Measurements from ENCODE around the gene ENPP6.
A peak's percentile ranks its signal among the peaks of the same experiment; 100 is the strongest.
"Not testable (repeated sequence)": the region's sequence is repeated elsewhere in the genome, so short reads cannot be mapped to it uniquely, and the experiment has no call there.

Gene ENPP6

GRCh38 chr4:184146951-184147350 is 70.7 kb downstream of the ENPP6 start:
- no peak for DNase-seq

- no peak for DNase-seq
Observed at GRCh38 chr4:184145596-184145995, 72.1 kb downstream of the ENPP6 start.

GRCh38 chr4:184143770-184144564 is 73.7 kb downstream of the ENPP6 start:
- DNase-seq, result no peak

DNA sequence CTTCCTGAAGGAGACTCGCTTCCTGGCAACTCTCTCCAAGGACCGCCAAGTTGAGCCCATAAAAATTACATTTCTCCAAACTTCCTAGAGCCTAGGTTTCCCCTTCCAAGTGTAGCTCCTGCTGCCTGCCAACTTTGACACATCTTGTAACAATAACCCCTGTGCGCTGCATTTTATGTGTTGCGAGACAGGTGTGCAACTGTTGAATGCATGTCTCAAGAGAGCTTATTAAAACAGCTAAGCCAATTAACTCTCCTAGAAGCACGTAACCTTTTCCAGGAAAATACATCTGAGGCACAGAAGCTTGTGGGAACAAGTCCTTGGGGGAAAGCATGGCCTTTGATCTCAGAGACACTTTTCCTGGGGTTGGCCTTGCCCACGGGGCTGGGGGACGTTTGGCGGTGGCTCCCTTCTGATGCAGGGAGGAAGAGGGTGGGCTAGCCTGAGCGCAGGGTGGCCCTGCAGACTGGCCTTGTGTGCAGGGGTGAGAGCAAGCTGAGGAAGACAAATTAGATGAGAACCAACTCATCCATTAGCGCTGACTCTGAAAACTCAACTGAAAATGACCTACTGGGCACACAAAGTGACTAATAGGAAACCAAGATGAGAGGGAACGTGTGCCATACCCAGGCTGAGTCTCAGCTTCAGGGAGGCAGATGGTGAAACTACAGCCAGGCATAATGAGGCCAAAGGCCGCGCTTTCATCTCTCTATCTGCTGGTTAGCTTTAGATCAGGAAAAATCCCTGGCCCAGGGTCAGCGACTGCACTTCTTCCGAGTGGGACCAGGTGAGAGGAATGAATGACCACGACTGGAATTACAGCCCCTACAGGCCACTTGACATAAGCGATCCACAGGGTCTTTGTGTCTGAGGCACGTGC is 75.3 kb downstream of the ENPP6 start:
- DNase-seq, result peak; percentile 53

DNA sequence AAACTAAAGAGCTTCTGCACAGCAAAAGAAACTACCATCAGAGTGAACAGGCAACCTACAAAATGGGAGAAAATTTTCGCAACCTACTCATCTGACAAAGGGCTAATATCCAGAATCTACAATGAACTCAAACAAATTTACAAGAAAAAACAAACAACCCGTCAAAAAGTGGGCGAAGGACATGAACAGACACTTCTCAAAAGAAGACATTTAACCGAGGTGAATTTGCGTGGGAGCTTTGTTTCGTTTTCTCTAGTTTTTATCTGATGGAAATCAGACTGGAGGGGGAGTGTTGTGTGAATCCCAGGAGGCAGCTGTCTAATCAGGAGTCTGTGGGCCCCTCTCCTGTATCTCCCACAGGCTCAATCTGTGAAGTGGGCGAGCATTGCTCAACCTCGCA is 76.8 kb downstream of the ENPP6 start:
- DNase-seq, result not testable (repeated sequence)

DNA sequence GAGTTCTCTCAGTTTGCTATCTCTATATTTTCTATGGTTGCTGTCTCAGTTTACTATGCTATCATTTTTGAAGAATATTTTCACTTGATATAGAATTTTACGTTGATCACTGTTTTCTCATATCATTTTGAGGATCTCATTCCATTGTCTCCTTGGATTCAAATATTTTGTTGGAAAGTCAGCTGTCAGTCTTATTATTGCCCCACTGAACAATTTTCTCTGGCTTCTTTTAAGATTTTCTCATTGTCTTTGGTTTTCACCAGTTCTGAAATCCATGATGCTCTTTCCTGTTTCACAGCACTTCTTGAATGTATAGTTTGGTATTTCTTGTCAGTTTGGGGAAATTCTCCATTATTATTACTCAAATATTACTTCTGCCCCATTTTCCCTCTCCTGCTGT is 81.1 kb downstream of the ENPP6 start:
- no peak for DNase-seq

DNA sequence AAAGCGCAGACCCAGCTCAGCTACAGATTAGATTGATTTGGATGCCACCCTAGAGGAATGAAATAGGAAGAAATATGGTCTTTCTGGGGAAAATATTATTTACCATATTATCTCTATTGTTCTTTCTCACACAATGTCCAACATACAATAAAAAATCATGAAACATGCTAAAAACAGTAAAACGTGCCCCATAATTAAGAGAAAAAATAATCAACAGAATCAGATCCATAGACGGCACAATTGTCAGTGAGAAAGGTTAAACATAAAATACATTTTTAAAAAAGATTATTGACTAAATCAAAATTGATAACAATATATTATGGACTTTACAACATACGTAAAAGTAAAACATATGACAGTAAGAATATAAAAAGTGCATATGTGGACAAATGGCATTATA is 90.9 kb downstream of the ENPP6 start:
- no peak for DNase-seq

- no peak for DNase-seq
Observed at GRCh38 chr4:184122631-184123408, 94.9 kb downstream of the ENPP6 start.

- DNase-seq, result no peak
Observed at GRCh38 chr4:184120549-184121127, 97.0 kb downstream of the ENPP6 start.

GRCh38 chr4:184117662-184118199 is 99.9 kb downstream of the ENPP6 start:
- no peak for DNase-seq

DNA sequence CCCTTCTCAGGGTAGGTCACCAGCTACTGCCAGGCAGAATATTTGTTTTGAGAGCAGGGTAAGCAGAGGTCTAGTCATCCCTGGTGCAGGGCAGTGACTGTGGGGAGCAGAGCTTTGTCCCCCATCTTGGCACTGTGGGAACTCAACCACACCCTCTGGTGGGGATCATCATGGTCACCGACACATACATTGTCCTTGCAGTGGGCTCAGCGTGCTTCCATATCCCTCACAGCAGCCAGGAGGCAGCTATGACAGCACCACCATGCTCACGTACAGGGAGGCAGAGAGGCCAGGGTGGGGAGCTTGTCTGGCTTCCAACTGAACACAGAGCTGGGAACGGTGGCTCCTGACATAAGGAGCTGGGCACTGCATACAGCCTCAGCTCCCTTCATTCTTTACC is 102.3 kb downstream of the ENPP6 start:
- no peak for DNase-seq

DNA sequence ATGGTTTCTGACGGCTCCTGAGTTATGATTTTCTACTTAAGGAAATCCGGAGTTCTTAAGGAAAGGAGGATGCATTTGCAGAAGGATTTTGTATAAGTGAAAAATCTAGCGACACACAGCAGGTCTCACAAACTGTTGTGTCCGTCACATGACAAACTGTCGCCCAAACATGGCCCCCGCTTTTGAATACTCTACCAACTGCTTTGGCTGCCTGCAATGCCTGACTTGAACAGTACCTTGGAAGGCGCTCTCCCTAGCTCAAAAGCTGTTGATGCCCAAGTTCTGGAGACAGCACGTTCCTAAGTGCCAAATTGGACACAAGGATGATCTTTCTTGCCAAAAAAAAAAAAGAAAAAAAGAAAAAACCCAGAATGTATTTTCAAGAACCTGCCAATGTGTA is 103.2 kb downstream of the ENPP6 start:
- no peak for DNase-seq

GRCh38 chr4:184112006-184112550 is 105.6 kb downstream of the ENPP6 start:
- no peak for DNase-seq

DNA sequence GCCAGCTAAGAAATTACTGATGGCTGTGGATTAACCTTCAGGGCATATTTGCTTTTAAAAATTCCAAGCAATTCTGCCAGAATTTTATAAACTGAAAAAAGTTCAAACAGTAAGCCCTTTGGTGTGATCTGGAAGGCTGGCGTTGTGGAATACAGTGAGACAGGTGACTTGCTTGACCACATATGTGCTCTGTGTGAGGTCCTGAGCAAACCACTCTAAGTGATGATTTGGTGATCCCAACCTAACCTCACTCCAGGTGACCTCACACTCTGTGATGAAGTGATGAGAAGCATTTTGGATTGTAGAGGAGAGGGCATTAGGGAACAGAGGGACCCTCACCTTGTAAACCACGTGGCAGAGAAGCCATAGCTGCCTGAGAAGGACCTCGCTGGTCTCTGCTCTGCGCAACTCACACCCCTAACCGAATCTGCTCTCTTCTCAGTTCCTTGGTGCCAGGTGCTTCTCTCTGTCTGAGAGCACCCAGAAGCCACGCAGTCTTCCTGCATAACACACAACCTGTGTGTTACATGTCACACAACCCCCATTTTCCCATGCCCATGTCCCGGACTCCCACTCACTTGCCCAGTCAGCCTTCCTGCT is 106.3 kb downstream of the ENPP6 start:
- no peak for DNase-seq

- DNase-seq, result no peak
Observed at GRCh38 chr4:184110452-184111224, 107.0 kb downstream of the ENPP6 start.

DNA sequence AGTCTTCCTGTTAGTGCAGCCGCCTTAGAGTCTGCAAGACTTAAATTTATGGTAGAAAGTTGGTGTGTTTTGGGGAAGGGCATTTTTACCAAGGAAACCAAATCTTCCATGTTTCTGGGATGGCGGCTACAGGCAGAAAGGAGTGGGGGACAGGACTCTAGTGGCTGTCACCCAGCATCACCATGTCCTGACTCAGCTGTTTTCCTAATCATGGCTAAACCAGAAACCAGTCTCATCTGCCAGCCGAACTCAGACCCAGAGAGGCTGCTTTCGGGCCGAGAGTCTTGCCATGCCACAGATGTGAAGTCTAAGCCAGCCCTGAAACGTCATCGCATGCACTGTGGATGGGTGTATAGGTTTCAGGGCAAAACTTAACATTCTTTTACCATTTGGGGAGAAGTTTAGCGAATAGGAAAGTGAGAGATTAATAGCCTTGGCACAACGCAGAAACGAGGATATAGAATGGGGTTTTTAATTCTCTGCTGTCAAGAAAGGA is 109.6 kb downstream of the ENPP6 start:
- no peak for DNase-seq

DNA sequence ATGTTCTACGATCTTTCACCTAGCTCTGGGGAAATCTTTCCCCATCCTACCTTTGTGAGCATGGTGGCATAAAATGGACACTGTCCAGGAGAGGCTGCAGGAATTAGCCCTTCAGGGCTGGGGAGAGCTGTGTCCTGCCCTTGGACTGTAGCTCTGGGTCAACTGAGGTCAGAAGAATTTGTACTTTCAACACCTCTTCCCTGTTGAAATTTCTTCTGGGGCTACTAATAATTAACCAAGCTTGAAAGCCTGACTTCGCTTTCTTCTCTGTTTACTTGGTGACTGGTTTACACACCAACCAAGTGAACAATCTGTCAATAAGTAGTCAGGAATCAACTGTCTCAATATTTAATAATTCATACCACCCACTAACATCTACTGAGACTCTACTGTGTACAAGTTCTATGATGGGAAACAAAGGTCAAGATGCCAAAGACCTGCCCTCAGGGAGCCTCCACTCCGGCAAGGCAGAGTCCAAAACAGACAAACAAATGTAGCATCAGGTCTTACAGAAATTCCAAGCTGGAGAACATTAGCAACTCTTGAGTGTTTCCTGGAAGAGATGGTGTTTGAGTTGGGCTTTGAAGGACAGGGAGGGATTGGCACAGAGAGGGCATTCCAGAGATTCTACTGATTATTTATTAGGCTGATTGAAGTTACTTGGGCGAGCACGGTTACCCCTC is 113.1 kb downstream of the ENPP6 start:
- no peak for DNase-seq

GRCh38 chr4:184103527-184104264 is 114.0 kb downstream of the ENPP6 start:
- DNase-seq, result no peak

DNA sequence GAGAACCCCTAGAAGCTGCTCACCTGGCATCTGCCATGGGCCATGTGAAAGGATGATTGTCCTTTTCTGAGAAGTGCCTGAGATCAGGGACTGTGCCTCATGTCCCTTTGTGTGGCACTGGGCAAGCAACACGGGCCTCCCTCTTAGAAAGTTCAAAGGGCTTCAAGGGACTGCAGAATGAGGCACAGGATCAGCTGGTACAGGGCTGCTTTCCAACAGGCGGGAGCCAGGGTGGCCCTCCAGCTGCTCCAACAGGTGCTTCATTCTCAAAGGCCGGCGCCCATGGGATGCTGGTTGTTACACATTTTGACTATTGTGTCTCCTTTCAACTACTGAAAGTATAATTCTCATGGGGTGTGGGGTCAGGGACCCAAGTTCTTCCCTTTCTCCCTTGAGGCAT is 114.7 kb downstream of the ENPP6 start:
- DNase-seq, result no peak

GRCh38 chr4:184102488-184102887 is 115.2 kb downstream of the ENPP6 start:
- no peak for DNase-seq
